Smooth muscle cell of the umbilical artery (primary cell): ENCODE measurements around the gene ZNF746. TPM values are rescaled to one million over a fixed set of nuclear protein-coding genes. Genes with fewer than 3 reads are reported as not detected.

Experiments used
- total RNA-seq: library from RNA; depleted of rRNA; stranded (reverse); fragments of >200 nt; gene quantifications from 2 replicates; pipeline ENCODE4 v1.2.3, GENCODE V29; 2014

Gene ZNF746
- 15.4 and 21.8 TPM in 2 replicates for total RNA-seq

DNA sequence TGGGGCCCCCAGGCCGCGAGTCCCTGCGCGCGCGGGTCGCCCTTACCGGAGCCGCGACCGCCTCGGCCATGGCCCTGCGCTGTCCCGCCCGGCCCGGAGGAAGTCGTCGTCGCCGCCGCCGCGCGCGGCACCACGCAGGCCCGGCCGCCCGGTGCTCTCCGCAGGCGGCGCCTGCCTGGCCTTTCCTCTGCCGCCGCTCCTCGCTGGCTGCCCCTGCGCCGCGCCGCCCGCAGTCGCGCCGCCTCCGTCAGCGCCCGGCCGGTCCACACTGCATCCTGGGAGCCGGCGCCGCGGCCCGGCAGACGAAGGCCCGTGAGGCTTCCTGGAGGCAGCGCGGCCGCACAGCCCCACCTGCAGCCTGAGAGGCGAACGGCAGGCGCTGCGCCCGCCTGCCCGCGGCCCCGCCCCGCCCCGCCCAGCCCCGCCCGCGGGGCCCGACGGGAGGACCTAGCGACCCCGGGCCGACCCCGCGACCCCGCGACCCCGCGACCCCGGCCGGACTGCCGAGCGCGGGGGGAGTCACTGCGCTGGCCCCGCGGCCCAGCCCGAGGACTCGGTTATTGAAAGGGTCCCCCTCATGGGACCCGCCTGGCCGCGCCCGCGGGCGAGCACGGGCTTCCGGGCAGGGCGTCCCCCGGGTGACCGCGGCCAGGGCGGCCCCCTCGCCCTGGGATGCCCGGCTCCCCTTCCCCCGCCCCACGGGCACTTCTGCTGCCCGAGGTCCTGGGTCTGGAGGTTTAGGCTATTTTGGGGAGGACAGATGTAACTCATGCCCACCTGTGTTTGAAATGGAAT, at the start of gene ZNF746:
Gene ZNF746 (minus strand): TSS at position 343 of the 795 bp plus-strand sequence. CDS start 273 bp downstream, at position 70.

DNA sequence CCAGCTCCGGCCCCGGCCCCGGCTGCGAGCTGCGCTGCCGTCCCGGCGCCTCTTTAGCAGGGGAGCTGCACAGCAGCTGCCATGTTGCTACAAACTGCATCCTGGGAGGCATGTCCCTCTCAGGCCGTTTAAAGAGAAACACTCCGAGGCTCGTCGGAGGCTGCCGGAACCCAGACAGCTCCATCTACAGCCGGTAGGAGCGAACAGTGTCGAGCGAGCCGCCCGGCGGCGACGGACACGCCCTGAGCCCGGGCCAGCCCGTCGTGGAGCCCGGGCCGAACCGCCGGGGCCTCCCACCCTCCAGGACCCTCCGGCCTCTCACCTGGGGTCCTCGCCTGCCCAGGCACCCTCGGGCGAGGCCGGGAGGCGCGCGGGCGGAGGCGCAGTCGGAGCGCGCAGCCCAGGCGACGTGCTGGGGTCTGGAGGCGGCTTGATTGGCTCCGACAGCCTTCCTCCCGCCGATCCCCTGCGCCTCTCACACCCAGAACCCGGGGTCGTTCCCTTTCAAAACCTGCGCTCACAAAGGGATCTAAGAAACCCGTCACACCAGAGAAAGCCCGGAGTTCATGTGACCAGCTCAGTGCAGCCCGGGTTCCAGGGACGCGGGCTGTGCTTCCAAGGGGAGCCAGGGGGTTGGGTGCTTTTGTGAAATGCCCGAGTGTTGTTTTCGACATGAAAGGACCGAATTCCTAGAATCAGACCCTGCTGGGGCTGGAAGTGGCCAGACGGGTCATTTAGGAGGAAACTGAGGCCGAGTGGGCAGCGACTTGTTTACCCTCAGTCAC, 36.9 kb downstream of the ZNF746 start, which contains the start of gene ZNF777:
Gene ZNF777 (minus strand): TSS at position 570 of the 785 bp plus-strand sequence. CDS start 5,040 bp downstream, outside the sequence.

Other genes starting within 250 kb of the ZNF746 start
- gene ZNF783, start 235.6 kb downstream of the ZNF746 start, total RNA-seq, result 9.4 and 10.7 TPM in 2 replicates
- gene ZNF777, start 36.7 kb downstream of the ZNF746 start, total RNA-seq, result 3.9 and 8.7 TPM in 2 replicates